Omental fat pad (tissue), 4 donors: ENCODE data around the gene SEC14L6. TPM values are rescaled to one million over a fixed set of nuclear protein-coding genes. Genes with fewer than 3 reads are reported as not detected.

Source experiments
- ATAC-seq: fragments of 150-250 bp; one replicate; pipeline ENCODE4 v1.9.1; 2016; ENCODE audit warnings: mild to moderate bottlenecking, moderate library complexity; ENCODE audit not compliant: low FRiP score
- DNase-seq: peaks from one replicate; pipeline ENCODE4 v3.0.0-alpha.2; 2019; ENCODE audit warnings: low spot score
- total RNA-seq, 4 donors: library from RNA; depleted of rRNA; stranded (reverse); fragments of >200 nt; gene quantifications; one replicate each; pipeline ENCODE4 v1.1.0, GENCODE V29; 2016
- TF ChIP-seq, protein P1 (sequence below), 3 donors: fragments of 450-650 bp; IDR thresholded peaks; one replicate each; pipeline ENCODE4 v1.5.1; 2016 to 2017; ENCODE audit warnings: antibody characterized with exemption in 3 of 3, mild to moderate bottlenecking in 3 of 3, moderate library complexity in 2 of 3

The SEC14L6 gene
- total RNA-seq, 4 donors from 2014 or later = 1.3 to 3.9 (median 2.2) TPM; not detected in 1

DNA sequence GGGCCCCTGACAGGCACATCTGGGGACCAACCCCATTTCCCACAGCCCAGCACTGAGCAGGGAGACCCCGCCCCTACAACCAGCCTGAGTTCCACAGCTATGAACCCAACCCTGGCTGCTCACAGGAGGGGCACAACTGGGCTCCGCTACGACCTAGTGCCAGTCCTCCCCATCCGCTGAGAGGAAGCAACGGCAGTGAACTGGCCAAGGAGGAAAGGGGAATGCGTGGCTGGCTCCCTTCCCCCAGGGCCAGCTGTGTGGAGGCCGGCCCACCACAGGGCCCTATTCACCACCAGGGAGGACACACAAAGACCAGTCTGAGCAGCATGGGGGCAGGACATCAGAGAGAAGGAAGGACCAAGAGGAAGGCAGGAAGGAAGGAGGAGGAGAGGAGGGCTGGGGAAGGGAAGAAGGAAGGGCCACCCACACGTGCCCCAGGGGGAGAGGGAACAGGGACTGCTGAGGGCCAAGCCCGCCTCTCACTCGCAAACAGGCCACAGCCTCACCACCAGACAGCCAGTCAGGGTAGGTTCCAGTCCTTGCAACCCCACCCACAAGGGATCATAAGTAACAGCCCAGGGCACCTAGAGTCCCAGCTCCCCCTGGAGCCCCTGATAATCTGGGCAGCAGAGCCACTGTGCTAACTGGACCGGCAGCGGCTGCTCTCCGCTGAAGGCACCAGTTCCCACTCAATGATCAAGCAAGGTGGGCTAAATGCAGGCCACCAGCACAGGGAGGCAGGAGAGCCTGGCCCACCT lies 36.4 kb upstream of the SEC14L6 start:
- TF ChIP-seq, protein P1, sequence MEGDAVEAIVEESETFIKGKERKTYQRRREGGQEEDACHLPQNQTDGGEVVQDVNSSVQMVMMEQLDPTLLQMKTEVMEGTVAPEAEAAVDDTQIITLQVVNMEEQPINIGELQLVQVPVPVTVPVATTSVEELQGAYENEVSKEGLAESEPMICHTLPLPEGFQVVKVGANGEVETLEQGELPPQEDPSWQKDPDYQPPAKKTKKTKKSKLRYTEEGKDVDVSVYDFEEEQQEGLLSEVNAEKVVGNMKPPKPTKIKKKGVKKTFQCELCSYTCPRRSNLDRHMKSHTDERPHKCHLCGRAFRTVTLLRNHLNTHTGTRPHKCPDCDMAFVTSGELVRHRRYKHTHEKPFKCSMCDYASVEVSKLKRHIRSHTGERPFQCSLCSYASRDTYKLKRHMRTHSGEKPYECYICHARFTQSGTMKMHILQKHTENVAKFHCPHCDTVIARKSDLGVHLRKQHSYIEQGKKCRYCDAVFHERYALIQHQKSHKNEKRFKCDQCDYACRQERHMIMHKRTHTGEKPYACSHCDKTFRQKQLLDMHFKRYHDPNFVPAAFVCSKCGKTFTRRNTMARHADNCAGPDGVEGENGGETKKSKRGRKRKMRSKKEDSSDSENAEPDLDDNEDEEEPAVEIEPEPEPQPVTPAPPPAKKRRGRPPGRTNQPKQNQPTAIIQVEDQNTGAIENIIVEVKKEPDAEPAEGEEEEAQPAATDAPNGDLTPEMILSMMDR (IDR thresholded peaks at IDR 0.05) = no peak
- DNase-seq (no peak), ATAC-seq (no peak)

DNA sequence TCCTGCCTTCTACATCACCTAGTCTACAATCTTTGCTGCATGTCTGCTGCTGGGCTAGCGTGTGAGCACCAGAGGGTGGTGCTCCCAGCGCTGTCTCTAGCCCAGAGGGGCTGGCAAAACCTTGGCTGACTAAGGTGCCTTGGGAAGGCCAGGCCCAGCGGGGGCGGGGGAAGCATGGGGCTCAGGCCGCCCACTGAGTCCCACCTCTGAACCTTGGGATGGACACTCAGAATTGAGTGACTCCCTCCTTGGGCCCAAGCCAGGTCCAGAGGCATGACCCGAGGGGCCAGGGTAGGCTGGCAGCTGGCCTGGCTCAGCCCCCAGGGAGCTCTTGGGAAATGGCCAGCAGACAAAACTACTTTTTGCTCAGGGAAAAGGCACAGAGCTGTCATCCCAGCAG lies 35.5 kb upstream of the SEC14L6 start:
- TF ChIP-seq, protein P1 (IDR thresholded peaks at IDR 0.05) = no peak
- ATAC-seq (no peak), DNase-seq (no peak)

DNA sequence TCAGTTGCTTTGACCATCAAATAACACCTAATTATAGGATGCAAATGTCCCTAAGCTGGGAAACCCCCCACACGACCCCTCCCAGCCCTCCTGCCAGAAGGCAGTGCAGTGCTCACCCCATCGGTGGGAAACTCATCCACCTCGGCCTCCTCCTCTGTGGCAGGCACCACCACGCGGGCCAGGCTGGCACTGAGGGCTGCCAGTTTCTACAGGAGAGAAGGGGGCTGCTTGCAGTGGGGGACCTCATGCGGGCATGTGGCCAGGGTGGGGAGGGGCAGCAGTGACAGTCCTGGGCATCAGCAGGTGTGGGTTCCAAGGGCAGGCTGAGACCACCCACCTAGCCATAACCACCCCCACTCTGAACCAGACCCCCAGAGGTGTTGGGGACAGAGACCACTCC lies 34.4 kb upstream of the SEC14L6 start:
- DNase-seq (no peak), ATAC-seq (no peak)
- TF ChIP-seq, protein P1 (IDR thresholded peaks at IDR 0.05) = no peak

DNA sequence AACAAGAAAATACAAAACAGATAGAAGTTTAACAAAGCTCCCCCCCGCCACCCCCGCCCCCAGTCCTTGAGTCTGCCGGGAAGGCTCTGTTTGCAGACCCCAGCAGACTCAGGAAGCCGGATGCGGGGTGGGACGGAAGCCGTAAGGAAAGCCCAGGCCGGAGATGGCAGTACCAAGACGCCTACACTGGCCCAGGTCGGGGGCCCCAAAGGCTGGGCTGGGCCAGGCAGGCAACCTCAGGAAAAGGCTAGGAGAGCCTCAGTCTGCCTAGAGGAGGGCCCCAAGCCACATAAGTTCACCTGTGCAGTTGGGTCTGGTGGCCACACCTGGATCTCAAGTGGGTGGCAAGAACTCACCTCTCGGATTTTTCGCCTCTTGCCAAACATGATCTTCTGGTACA lies 31.9 kb upstream of the SEC14L6 start:
- TF ChIP-seq, protein P1 (IDR thresholded peaks at IDR 0.05) = no peak
- DNase-seq (no peak), ATAC-seq (no peak)

DNA sequence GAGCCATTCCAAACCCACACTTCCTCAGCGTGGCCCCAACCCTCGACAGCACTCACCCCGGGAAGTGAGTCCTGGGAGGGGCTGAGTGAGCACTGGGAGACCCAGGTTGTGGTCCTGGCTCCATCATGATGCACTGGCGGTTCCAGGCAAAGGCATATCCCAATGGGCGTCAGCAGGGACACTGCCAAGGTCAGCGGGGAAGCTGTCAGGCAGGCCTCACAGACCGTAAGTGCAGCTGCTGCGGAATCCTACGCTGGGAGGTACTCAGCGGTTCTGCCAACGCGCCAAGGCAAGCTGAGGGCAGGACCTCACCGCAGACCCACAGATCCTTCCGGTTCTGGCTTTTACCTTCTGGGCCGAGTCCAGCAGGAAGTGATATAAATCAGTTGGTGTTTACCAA lies 29.3 kb upstream of the SEC14L6 start:
- TF ChIP-seq, protein P1 (IDR thresholded peaks at IDR 0.05) = no peak
- DNase-seq (no peak), ATAC-seq (no peak)

DNA sequence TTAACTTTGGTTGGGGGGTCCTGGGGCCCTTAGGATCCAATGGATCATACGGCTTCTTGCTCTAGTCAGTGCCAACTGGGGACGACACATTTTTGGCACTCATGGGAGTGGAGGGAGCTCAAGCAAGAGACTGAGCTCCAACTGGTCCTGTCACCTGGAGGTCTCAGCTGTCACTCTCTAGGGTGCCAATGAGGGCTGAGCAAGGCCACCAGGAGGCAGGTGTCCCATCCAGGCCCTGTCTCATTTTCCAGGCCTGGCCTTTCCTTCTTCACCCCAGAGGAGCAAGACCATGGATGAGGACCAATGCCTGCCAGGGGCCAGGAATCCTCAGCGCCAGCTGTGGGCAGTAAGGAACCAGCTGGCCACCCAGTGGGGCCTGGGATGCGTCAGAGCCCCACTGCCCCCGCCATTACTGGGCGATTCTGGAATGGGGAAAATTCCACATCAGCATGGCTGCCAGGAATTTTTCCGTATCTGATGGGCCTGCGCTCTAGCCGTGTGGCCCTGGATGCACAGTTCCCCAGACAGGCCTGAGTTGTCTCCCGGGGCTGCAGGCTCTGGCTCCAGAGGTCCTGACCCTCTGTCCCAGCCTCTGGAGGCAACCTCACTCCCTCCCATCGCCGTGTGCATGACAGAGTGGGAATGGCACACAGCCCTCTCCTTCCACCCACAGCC lies 28.6 kb upstream of the SEC14L6 start:
- peak; percentile 70 for ATAC-seq
- DNase-seq = no peak
- TF ChIP-seq, protein P1 (IDR thresholded peaks at IDR 0.05) = no peak
